ENCODE data around the gene ZNF473. TPM values are rescaled to one million over a fixed set of nuclear protein-coding genes. Genes with fewer than 3 reads are reported as not detected.

ZNF473 gene
- total RNA-seq, 1 donor from 2014 or later: 9.7 TPM

GRCh38 chr19:49986354-49986753 is 39.5 kb upstream of the ZNF473 start:
- H3K4me1 Mint-ChIP-seq: peaks cover 4% of the 10 kb centered on the region
- H3K27ac Mint-ChIP-seq: no peak overlapping the region
- Histone ChIP-seq H3K36me3 (no peaks in the 10 kb centered on the region), H3F3A (ENCODE audit: low read depth) (peaks cover 7% of the 10 kb centered on the region), H2AFZ (replicated peaks) (no peak overlapping the region), H3K79me2 (ENCODE audit: low read depth) (no peaks in the 10 kb centered on the region), H3K4me2 (no peak overlapping the region), H4K20me1 (ENCODE audit: low read depth) (peaks cover 30% of the 10 kb centered on the region), H3K4me1 (no peaks in the 10 kb centered on the region), H3K27ac (no peak overlapping the region), H3K9me3 (ENCODE audit: low read depth) (no peaks in the 10 kb centered on the region), H3K27me3 (no peaks in the 10 kb centered on the region), H3K4me3 (no peak overlapping the region), H3K9ac (no peak overlapping the region)
- peaks cover 10% of the 10 kb centered on the region for H3K36me3 Mint-ChIP-seq
- H3K27me3 Mint-ChIP-seq (ENCODE audit: insufficient read depth, low read depth): peaks cover 10% of the 10 kb centered on the region
- DNase-seq (ENCODE audit: low spot score): no peak
- no peak overlapping the region for H3K4me3 Mint-ChIP-seq
- H3K9me3 Mint-ChIP-seq: no peaks in the 10 kb centered on the region
- TF ChIP-seq EZH2phosphoT487 (IDR thresholded peaks at IDR 0.05) (no peak), CTCF (IDR thresholded peaks at IDR 0.05) (no peak), EZH2 (IDR thresholded peaks at IDR 0.05) (no peak)

GRCh38 chr19:49987159-49987698 is 38.6 kb upstream of the ZNF473 start:
- Histone ChIP-seq H3K36me3 (no peaks in the 10 kb centered on the region), H3F3A (ENCODE audit: low read depth) (peaks cover 7% of the 10 kb centered on the region), H3K27me3 (no peaks in the 10 kb centered on the region), H3K9me3 (ENCODE audit: low read depth) (no peaks in the 10 kb centered on the region), H3K4me2 (no peak overlapping the region), H2AFZ (replicated peaks) (no peak overlapping the region), H4K20me1 (ENCODE audit: low read depth) (peaks cover 30% of the 10 kb centered on the region), H3K4me3 (no peak overlapping the region), H3K9ac (no peak overlapping the region), H3K4me1 (no peaks in the 10 kb centered on the region), H3K79me2 (ENCODE audit: low read depth) (no peaks in the 10 kb centered on the region), H3K27ac (no peak overlapping the region)
- Mint-ChIP-seq H3K9me3 (no peaks in the 10 kb centered on the region), H3K4me3 (peak overlapping the region; percentile 73), H3K36me3 (peaks cover 5% of the 10 kb centered on the region), H3K27ac (no peak overlapping the region), H3K4me1 (no peaks in the 10 kb centered on the region), H3K27me3 (ENCODE audit: insufficient read depth, low read depth) (peaks cover 10% of the 10 kb centered on the region)
- DNase-seq (ENCODE audit: low spot score): peak; percentile 99
- no peak for TF ChIP-seq EZH2phosphoT487 (IDR thresholded peaks at IDR 0.05)
- no peak for TF ChIP-seq EZH2 (IDR thresholded peaks at IDR 0.05)
- peak; percentile 29 for TF ChIP-seq CTCF (IDR thresholded peaks at IDR 0.05)

- H3K9ac ChIP-seq: no peak overlapping the region
- H3K27ac ChIP-seq: no peak overlapping the region
- H3K4me1 ChIP-seq: no peaks in the 10 kb centered on the region
- no peaks in the 10 kb centered on the region for H3K27me3 ChIP-seq
- H3K4me2 ChIP-seq: no peak overlapping the region
- peaks cover 5% of the 10 kb centered on the region for H3K36me3 Mint-ChIP-seq
- no peak overlapping the region for H2AFZ ChIP-seq (replicated peaks)
- H4K20me1 ChIP-seq (ENCODE audit: low read depth): peaks cover 30% of the 10 kb centered on the region
- DNase-seq (ENCODE audit: low spot score): no peak
- TF ChIP-seq CTCF (IDR thresholded peaks at IDR 0.05) (no peak), EZH2 (IDR thresholded peaks at IDR 0.05) (no peak), EZH2phosphoT487 (IDR thresholded peaks at IDR 0.05) (no peak)
- H3K4me3 ChIP-seq: no peak overlapping the region
- H3K9me3 Mint-ChIP-seq: no peaks in the 10 kb centered on the region
- no peaks in the 10 kb centered on the region for H3K79me2 ChIP-seq (ENCODE audit: low read depth)
- no peaks in the 10 kb centered on the region for H3K36me3 ChIP-seq
- H3K4me1 Mint-ChIP-seq: no peaks in the 10 kb centered on the region
- H3K27me3 Mint-ChIP-seq (ENCODE audit: insufficient read depth, low read depth): peaks cover 10% of the 10 kb centered on the region
- no peak overlapping the region for H3K4me3 Mint-ChIP-seq
- no peak overlapping the region for H3K27ac Mint-ChIP-seq
- H3K9me3 ChIP-seq (ENCODE audit: low read depth): no peaks in the 10 kb centered on the region
- peaks cover 7% of the 10 kb centered on the region for H3F3A ChIP-seq (ENCODE audit: low read depth)
These were observed 37.8 kb upstream of the ZNF473 start for GRCh38 chr19:49988007-49988406.
